Measurements from ENCODE around the gene CISD1. TPM values are rescaled to one million over a fixed set of nuclear protein-coding genes. Genes with fewer than 3 reads are reported as not detected.

Gene CISD1
- total and polyA plus RNA-seq, 9 of the 15 experiments (the other 6 are each of a cell fraction or from before 2014, with no cell fraction given) = 35.8 to 342 (median 118) TPM

GRCh38 chr10:58267713-58268453 lies 1.1 kb upstream of the CISD1 start, which contains the start of gene IPMK (continued):
- TF ChIP-seq EGR1 (conservative IDR thresholded peaks at IDR 0.05) (0 out of 2 replicates have a peak, but pooled peaks have one; percentile 19), CREM (IDR thresholded peaks at IDR 0.05; ENCODE audit: low read depth) (peak; percentile 86), TBP (optimal IDR thresholded peaks at IDR 0.05; ENCODE audit: low read depth, low read length) (peak; percentile 11), NFIC (IDR thresholded peaks at IDR 0.05) (peak; percentile 78), MTA2 (IDR thresholded peaks at IDR 0.05; ENCODE audit: low read depth) (no peak), NONO (IDR thresholded peaks at IDR 0.05; ENCODE audit: low read depth in 2 of 2, low read length in 1 of 2) (peak in 1 of 2 experiments; percentile 54; a peak in 1 of 4 replicates), MIER1 (IDR thresholded peaks at IDR 0.05; ENCODE audit: low read depth) (0 out of 2 replicates have a peak, but pooled peaks have one; percentile 74), RB1 (IDR thresholded peaks at IDR 0.05; ENCODE audit: low read depth) (peak; percentile 90), HMG20B (CRISPR knock-in tag; IDR thresholded peaks at IDR 0.05) (no peak), THAP7 (CRISPR knock-in tag; IDR thresholded peaks at IDR 0.05) (no peak), ATF6 (CRISPR knock-in tag; IDR thresholded peaks at IDR 0.05) (peak; percentile 91), TBL1XR1 (IDR thresholded peaks at IDR 0.05; ENCODE audit: low read length in 2 of 2) (no peak), FOXK2 (conservative IDR thresholded peaks at IDR 0.05 in 1 of 2, IDR thresholded peaks at IDR 0.05 in 1 of 2; ENCODE audit: low read depth in 2 of 2) (0 out of 4 replicates have a peak, but pooled peaks of 1 of the 2 experiments have one; percentile 14), GABPB2 (CRISPR knock-in tag; conservative IDR thresholded peaks at IDR 0.05) (no peak), RBFOX2 (IDR thresholded peaks at IDR 0.05; ENCODE audit: low read depth, low read length) (peak; percentile 82), IRF2 (CRISPR knock-in tag; IDR thresholded peaks at IDR 0.05) (no peak), CBX1 (IDR thresholded peaks at IDR 0.05; ENCODE audit: low read depth) (peak; percentile 34; the same call in 1 of the 2 replicates), CXXC5 (CRISPR knock-in tag; IDR thresholded peaks at IDR 0.05) (peak; percentile 81), FOXA3 (CRISPR knock-in tag; conservative IDR thresholded peaks at IDR 0.05 in 1 of 2, IDR thresholded peaks at IDR 0.05 in 1 of 2) (peak in 1 of 2 experiments; percentile 38; a peak in 1 of 4 replicates), GTF2A2 (tag; IDR thresholded peaks at IDR 0.05) (no peak), ZNF586 (CRISPR knock-in tag; conservative IDR thresholded peaks at IDR 0.05) (no peak), CTBP1 (IDR thresholded peaks at IDR 0.05; ENCODE audit: borderline replicate concordance) (peak; percentile 84), HMG20A (CRISPR knock-in tag; conservative IDR thresholded peaks at IDR 0.05) (no peak), ZNF766 (CRISPR knock-in tag; conservative IDR thresholded peaks at IDR 0.05) (no peak), ARID2 (IDR thresholded peaks at IDR 0.05) (no peak), ZNF511 (CRISPR knock-in tag; IDR thresholded peaks at IDR 0.05) (peak; percentile 82; the same call in 1 of the 2 replicates), GTF2F1 (IDR thresholded peaks at IDR 0.05; ENCODE audit: low read depth, low read length) (no peak), PHF8 (IDR thresholded peaks at IDR 0.05; ENCODE audit: borderline replicate concordance, low read length) (peak; percentile 73; the same call in 1 of the 2 replicates)
